Uterus (tissue), 2 donors: Measurements from ENCODE around the gene NT5E.

Experiments used
- POLR2A ChIP-seq, 2 donors: fragments of 450-650 bp; IDR thresholded peaks; one replicate each; pipeline ENCODE4 v1.6.1; 2016; ENCODE audit warnings: antibody characterized with exemption in 2 of 2, mild to moderate bottlenecking in 1 of 2, moderate library complexity in 1 of 2
- TF ChIP-seq, protein P1 (sequence below), 4 experiments: fragments of 200-600 bp in 2 of 4; fragments of 450-650 bp in 2 of 4; sonication (generic) in 2 of 4; IDR thresholded peaks; one replicate each; pipeline ENCODE4 v1.5.1; 2016 to 2019; ENCODE audit warnings: antibody characterized with exemption in 4 of 4, mild to moderate bottlenecking in 2 of 4, moderate library complexity in 1 of 4

DNA sequence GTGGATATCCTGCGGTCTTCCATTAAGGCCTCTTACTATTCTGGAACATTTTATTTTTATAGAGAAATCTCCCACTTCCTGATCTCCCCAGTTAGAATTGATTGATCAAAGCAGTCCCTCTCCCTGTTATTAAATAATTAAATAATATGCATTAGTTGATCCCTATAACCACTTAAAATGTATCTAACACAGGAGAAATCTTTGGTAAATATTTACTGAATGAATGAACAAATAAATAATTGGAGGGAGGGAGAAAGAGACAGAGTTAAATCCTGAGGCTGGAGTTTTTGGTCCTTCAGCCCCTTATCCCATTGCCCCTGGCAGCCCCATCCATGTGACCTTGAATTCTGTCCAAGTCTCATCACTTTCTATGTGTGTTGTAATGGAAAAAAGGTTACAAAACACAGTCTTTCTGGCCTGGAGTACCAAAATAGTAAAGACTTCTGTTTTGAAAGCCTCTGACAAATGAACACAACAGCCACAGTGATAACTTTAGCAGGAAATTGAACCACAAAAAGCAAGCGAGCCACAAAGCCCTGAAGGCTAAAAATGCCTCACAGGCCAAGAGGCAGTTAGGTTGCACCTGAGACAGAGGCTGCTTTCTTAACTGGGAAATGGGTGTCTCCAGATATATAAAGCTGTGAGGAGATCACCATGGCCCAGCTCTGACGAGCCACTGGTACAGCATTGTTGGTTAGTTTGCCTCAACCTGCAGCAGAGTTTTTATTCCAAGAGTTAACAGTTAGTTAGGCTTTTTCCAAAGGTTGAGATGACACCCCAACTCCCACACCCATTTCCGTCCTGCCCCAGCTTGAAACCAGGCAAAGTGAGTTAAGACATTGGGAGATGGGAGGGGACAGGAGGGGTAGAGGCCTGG, 11.3 kb downstream of the NT5E start:
- TF ChIP-seq, protein P1, sequence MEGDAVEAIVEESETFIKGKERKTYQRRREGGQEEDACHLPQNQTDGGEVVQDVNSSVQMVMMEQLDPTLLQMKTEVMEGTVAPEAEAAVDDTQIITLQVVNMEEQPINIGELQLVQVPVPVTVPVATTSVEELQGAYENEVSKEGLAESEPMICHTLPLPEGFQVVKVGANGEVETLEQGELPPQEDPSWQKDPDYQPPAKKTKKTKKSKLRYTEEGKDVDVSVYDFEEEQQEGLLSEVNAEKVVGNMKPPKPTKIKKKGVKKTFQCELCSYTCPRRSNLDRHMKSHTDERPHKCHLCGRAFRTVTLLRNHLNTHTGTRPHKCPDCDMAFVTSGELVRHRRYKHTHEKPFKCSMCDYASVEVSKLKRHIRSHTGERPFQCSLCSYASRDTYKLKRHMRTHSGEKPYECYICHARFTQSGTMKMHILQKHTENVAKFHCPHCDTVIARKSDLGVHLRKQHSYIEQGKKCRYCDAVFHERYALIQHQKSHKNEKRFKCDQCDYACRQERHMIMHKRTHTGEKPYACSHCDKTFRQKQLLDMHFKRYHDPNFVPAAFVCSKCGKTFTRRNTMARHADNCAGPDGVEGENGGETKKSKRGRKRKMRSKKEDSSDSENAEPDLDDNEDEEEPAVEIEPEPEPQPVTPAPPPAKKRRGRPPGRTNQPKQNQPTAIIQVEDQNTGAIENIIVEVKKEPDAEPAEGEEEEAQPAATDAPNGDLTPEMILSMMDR (IDR thresholded peaks at IDR 0.05), result no peak
- TF ChIP-seq POLR2A (IDR thresholded peaks at IDR 0.05), result no peak
